ENCODE results near the gene TMEM175. TPM values are rescaled to one million over a fixed set of nuclear protein-coding genes. Genes with fewer than 3 reads are reported as not detected.
"Not testable (repeated sequence)": the region's sequence is repeated elsewhere in the genome, so short reads cannot be mapped to it uniquely, and the experiment has no call there.

TMEM175 gene
- total RNA-seq, 1 donor from 2014 or later: 30.9 TPM

DNA sequence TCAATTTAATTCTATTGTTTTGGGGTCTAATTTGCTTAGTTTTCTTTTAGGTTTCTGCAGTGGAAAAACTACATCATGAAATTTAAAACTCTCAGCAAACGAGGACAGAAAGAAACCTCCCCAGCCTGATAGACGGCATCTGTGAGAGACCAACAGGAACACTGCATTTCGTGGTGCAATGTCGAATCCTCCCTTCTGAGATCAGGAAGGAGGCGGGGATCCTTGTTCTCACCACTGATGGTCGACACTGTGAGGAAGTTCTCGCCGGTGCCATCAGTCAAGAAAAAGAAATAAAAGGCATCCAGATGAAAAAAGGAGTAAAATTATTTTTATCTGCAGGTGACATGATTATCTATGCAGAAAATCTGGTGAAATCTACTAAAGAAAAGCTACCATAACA lies 16.7 kb upstream of the TMEM175 start:
- no peak for DNase-seq (ENCODE audit: low read depth)

DNA sequence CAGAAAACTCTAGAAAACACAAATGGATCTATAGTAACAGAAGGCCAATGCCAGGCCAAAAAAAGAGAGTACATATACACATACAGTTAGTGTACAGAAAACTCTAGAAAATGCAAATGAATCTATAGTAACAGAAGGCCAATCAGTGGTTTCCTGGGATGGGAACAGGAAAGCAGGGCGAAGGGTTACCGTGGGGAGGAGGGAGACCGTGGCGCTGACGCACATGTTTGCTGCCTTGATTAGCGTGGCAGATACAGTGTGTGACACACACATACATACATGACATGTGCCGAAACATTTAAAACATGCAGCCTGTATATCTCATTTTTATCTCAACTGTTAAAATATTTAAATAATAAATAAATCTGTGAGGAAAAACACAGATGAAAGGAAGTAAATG lies 14.8 kb upstream of the TMEM175 start:
- no peak for DNase-seq (ENCODE audit: low read depth)

DNA sequence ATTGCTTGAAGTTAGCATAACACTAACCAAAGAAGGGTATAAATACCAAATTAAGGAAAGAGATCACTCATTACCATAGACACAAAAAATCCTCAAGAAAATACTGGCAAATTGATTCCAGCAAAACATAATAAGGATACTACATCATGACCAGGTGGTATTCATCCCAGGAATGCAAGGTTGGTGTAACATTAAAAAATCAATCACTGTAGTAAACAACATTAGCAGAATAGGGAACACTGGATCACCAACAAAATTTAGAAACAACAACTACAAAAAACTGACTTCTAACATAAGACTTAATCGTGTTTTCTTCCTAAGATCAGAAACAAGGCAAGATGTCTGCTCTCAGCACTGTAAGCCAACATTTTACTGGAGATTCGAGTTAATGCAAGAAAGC lies 14.3 kb upstream of the TMEM175 start:
- no peak for DNase-seq (ENCODE audit: low read depth)

DNA sequence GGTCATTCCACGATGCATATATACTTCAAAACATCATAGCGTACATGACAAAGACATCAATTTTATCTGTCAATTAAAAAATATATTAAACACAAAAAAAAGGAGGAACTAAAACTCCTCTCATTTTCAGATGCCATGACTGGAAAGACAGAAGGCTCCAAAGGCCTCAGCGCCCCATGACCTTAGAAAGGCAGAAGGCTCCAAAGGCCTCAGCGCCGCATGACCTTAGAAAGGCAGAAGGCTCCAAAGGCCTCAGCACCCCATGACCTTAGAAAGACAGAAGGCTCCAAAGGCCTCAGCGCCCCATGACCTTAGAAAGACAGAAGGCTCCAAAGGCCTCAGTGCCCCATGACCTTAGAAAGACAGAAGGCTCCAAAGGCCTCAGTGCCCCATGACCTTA lies 13.7 kb upstream of the TMEM175 start:
- DNase-seq (ENCODE audit: low read depth): not testable (repeated sequence)

DNA sequence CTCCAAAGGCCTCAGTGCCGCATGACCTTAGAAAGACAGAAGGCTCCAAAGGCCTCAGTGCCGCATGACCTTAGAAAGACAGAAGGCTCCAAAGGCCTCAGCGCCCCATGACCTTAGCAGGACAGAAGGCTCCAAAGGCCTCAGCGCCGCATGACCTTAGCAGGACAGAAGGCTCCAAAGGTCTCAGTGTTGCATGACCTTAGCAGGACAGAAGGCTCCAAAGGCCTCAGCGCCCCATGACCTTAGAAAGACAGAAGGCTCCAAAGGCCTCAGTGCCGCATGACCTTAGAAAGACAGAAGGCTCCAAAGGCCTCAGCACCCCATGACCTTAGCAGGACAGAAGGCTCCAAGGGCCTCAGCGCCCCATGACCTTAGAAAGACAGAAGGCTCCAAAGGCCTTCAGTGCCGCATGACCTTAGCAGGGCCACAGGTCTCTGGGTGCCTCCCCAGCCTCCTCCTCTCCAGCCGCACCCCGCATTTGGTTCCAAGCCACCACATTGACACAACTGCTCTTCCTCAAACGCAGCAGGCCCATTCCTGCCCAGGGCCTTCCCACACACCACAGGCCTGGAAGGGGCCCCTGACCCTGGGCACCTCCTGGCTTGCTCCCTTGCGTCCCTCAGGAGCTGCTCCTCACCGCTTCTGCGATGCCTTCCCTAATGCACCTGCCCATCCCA lies 13.1 kb upstream of the TMEM175 start:
- DNase-seq (ENCODE audit: low read depth): not testable (repeated sequence)

DNA sequence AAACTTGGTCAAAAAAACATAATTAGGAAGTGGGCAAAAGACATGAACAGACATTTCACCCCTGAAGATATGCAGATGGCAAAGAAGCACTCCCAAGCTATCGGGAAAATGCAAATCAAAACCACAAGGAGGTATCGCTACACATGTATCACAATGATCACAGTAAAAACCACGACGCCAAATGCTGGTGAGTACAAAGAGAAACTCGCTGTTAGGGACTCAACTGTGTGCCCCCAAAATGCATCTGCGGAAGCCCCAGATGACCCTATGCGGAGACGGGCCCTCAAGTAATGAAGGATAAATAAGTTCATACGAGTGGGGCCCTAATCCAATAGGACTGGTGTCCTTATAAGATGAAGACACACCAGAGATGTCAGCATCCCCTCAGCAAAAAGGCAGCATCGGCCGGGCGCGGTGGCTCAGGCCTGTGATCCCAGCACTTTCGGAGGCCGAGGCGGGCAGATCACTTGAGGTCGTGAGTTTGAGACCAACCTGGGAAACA lies 10.4 kb upstream of the TMEM175 start:
- no peak for DNase-seq (ENCODE audit: low read depth)

DNA sequence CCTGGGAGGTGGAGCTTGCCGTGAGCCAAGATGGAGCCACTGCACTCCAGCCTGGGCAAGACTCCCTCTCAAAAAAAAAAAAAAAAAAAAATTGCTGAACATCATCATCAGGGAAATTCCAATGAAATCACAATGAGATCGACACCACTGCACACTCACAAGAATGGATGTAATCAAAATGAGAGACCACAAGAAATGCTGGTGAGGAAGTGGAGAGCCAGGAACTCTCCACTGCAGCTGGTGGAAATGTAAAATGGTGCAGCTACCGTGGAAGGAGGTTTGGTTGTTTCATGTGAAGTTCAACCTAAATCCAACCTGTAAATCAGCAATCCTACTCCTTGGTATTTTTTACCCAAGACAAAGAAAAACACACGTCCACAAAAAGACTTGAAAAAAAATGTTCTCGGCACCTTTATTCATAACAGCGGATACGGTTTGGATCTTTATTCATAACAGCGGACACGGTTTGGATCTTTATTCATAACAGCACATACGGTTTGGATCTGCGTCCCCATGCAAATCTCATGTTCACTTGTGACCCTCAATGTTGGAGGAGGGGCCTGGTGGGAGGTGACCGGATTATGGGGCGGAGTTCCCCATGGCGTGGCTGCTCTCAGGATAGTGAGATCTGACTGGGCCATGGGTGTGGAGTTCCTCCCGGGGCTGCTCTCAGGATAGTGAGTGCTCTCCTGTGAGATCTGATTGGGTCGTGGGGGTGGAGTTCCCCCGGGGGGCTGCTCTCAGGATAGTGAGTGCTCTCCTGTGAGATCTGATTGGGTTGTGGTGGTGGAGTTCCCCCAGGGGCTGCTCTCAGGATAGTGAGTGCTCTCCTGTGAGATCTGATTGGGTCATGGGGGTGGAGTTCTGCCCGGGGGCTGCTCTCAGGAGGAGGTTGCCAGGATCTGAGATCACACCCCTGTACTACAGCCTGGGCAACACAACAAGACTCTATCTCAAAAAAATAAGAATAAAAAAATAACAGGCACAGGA lies 7.9 kb upstream of the TMEM175 start:
- DNase-seq (ENCODE audit: low read depth): no peak

DNA sequence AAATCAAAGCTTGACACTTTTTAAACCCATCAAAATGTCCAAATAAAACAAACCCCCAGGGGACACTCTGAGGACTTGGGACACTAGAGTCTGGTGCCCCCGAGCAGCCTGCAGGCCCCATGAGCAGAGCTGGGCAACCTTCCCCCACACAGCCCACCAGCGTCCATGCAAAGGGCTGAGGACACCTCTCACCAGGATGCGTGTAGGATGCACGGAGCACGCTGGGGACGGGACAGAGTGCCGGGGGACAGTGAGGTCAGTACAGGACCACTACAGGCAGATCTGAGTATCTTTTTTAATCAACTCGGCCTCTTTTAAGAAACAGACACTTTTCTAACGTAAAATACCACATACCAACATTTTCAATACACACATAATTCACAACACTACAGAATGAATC lies 7.1 kb upstream of the TMEM175 start:
- DNase-seq (ENCODE audit: low read depth): no peak

DNA sequence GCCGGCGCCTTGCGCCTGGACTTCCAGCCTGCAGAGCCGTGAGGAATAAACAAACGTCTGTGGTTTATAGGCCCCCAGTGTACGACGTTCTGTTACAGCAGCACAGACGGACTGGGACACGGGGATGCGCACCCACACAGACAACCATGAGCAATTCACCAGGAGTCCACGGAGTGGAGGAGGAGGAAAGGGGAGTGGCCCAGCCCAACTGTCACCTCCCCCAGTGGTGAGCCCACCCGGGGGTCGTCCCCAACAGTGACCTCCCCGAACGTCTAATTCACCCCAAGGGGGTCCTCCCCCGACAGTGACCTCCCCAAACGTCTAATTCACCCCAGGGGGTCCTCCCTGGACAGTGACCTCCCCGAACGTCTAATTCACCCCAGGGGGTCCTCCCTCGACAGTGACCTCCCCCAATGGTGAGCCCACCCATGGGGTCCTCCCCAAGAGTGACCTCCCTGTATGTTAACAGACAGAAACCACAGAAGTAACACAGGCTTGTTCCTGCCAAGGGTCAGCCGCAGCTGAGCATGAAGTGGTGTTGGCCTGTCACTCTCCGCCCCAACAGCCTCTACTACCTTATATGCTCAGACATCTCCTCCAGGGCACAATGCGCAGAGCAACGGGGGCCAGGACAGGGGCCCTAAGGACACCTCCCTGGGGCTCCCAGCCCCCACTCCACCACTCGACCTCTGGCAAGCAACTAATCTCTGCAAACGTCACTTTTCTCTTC lies 6.3 kb upstream of the TMEM175 start:
- DNase-seq (ENCODE audit: low read depth): no peak

DNA sequence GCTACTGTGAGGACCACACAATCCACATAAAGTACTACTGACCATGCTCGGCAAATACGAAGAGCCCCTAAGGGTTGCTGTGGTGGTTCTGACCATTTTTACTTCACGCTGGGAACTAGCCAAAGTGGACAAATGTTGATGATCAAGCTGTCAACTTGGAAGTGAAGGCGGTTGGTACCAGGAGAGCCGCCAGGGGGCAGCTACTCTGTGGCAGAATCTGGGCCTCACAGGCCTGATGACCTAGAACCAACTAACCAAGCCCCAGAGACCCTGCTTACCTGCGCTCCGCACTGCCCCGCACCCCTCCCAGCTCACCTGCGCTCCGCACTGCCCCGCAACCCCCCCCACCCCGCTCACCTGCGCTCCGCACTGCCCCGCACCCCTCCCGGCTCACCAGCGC lies 5.7 kb upstream of the TMEM175 start:
- peak; percentile 31 for DNase-seq (ENCODE audit: low read depth)

DNA sequence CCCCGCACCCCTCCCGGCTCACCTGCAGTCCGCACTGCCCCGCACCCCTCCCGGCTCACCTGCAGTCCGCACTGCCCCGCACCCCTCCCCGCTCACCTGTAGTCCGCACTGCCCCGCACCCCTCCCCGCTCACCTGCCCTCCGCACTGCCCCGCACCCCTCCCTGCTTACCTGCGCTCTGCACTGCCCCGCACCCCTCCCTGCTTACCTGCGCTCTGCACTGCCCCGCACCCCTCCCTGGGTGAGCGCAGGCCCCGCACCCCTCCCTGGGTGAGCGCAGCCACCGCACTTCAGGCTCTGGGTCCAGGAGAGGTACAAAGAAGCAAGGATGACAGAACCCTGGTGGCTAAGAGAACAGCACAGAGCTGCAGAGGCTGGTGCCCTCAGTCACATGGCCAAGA lies 4.7 kb upstream of the TMEM175 start:
- not testable (repeated sequence) for DNase-seq (ENCODE audit: low read depth)

DNA sequence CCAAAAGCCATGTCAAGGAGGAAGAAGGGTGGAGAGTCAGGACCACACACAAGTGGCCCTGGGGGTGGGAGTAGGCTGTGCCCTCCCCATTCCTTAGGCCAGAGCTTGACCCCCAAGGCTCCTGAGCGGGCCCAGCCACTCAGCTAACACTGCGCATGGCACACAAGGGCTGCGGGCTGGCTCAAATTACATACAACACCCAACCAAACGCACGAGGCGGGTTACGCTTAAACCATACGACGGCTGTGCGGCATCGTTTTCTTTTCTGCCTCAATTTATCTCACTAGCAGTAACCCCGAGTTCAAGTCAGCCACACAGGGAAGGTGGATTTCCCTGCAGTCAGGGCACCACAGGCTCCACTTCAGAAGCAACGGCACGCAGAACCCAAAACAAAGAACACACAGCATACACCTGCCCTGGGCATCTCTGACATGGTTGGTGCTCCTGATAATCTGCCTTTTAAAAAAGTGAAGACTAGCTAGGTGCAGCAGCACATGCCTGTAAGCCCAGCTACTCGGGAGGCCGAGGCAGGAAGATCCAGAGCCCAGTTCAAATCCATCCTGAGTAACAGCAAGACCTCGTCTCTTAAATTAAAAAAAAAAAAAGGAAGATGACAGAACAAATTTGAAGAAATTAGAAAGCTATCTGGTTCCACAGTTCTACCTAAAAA lies 3.0 kb upstream of the TMEM175 start:
- no peak for DNase-seq (ENCODE audit: low read depth)

DNA sequence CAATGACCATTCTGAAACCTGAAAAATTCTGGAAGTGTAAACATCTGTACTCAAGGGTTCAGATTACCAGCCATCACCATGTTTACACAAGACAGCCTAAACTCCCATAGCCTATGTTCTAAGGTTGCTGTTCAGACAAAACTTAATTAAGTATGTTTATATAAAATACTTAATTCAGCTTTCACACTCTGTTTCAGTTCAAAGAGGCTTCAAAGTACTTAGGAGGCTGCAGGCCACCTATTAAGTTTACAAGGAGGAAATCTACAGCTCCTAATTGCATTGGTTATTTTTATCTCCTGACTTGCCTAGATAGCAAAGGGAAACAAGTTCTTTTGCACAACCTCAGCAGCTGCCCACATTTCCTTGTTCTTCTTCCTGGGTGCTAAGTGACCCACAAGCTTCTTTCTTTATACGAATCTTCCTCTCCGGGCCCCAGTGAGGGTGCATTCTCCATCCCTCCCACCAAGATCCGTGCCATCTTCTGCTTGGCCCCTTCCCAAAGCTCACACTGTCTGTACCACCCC lies 2.2 kb upstream of the TMEM175 start:
- DNase-seq (ENCODE audit: low read depth): no peak

DNA sequence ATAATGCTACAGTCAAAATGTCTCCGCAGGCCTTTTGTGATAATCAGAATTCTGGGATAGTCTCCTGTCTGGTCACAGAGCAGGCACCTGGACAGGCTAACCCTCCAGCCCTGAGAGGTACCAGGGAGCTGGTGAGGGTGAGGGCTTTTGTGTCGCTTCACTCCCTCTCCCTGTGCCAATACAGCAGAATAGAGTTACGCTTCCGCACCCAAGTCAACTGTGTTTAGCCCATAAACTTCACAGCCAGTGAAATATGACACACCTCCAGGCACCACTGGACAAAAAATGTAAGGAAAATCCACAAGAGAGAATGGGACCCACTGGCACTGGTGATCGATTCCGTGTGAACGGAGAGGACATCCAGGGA lies 1.4 kb upstream of the TMEM175 start:
- DNase-seq (ENCODE audit: low read depth): no peak

DNA sequence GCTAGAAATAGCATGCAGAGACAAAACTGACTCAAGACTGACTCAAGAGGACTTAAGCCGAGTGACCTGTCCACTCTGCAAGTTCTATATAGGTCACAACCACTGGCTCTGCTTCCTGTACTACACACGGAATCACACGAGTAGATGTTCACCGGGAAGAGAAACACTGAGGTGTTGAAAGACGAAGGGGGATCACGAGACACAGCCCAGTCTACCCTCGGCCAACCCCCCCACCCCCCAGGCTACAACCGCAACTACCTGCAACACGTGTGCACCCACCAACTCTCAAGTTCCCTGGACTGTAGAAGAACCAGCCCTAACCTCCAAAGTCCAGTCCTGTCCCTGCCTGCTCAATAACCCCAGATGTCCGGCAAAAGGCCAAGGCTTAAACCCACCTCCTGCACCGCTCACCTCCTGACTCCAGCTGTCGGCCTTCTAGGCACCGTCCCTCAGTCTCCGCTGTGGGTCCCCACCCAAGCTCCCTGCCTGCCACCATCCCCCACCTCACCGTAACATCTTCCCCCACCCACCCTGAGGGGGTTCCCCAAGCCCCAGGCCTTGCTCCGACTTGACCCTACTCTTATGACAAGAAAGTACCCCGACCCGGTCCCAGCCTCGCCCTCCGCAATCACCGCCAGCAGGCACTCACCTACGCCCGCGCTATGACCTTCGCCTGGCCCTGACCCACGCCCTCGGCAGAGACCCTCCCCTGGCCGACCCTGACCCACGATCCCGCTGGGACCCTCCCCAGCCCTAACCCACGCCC lies 883 bp upstream of the TMEM175 start:
- DNase-seq (ENCODE audit: low read depth): no peak

DNA sequence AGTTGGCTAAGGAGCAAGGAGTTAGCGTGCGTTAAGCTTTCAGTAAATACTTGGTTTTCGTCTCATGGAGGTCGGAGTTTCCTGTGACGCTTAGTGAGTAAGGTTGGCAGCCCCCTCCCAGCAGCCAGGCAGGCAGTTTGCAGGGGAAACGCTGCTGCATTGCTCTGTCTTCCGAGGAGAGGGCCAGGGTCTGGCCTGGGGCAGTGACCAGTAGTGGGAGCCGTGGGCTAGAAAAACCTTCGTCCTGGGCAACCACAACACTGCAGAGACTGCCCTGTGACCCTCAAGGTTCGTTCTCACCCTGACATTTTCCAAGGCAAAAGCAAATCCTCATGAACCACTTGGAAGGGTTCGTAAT lies 432 bp downstream of the TMEM175 start:
- no peak for DNase-seq (ENCODE audit: low read depth)

DNA sequence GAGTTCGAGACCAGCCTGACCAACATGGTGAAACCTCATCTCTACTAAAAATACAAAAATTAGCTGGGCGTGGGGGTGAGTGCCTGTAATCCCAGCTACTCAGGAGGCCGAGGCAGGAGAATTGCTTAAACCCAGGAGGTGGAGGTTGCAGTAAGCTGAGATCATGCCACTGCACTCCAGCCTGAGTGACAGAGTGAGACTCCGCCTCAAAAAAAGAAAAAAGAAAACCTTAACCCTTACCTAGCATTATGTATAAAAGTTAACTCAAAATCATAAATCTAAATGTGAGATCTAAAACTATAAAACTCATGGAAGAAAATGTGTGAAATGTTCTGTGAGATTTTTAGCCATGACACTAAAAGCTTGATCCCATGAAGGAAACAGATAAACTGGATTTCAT lies 7.2 kb downstream of the TMEM175 start:
- not testable (repeated sequence) for DNase-seq (ENCODE audit: low read depth)

DNA sequence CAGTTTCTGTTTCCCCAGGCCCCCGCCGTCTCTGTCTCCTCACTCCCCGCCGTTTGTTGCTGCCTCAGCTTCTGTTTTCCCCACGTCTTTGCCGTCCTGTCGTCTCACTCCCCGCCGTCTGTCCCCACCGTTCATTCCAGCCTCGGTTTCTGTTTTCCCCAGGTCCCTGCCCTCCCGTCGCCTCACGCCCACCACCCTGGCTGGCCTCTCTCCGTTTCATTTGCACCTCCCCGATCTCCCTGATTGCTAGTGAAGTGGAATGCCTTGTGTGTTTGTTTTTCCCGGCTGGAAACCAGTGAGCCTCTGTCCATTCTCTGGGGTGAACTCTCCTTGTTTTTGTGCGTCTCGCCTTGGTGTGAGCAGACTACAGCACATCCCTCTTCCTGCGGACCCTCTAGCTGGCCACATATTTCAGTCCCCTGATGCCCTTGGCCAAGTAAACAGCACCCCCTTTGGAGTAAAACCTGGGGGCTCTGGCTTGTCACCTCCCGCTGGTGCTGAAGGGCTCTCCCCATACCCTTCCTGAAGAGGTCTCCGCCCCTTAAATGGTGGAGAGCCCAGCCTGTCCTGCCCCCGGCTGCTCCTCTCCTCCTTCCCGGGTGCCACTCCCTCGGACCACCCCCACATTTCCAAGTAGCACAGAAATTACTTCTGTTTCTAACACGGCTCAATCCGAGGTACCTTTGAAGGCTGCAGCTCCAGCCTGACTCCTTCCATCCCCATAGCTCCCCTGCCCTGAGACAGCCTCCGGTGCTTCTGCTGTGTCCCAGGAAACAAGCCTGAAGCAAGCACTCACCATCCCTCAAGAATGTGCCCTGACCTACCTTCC lies 13.2 kb downstream of the TMEM175 start:
- DNase-seq (ENCODE audit: low read depth): no peak

DNA sequence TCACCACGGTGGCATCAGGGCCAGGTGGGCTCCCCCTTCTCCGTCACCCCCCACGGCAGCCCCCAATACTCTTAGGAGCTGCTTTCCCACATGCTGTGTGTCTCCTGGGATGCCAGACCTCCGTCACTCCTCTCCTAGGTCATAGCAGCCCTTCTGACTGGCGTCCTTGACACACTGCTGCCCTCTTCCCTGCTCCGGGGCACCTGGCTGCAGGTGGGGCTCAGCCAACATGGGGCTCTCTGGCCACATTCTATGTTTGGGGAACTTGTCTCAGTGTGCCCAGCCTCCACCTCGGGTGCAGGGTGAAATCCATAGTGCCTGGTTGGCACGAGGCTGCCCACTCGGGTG lies 13.8 kb downstream of the TMEM175 start:
- no peak for DNase-seq (ENCODE audit: low read depth)

Measured in myocyte (in vitro differentiated cells).